AG08396 (cell line): Measurements from ENCODE around the gene ENPP6.
A peak's percentile ranks its signal among the peaks of the same experiment; 100 is the strongest.

Experiments
- DNase-seq: peaks from one replicate; pipeline ENCODE4 v3.0.0; 2012; ENCODE audit warnings: low spot score, mixed read lengths

The ENPP6 gene

GRCh38 chr4:184217634-184218033 lies at the start of gene ENPP6:
Gene ENPP6, minus strand, starts transcription at chr4:184217873. Its CDS starts 54 bp downstream, at chr4:184217819.
- no peak for DNase-seq

GRCh38 chr4:184267206-184267608 lies 49.5 kb upstream of the ENPP6 start:
- no peak for DNase-seq

GRCh38 chr4:184265546-184266351 lies 48.1 kb upstream of the ENPP6 start:
- no peak for DNase-seq

GRCh38 chr4:184263910-184264732 lies 46.4 kb upstream of the ENPP6 start:
- DNase-seq, result peak; percentile 81

GRCh38 chr4:184263461-184263860 lies 45.8 kb upstream of the ENPP6 start:
- DNase-seq, result no peak

GRCh38 chr4:184262901-184263300 lies 45.2 kb upstream of the ENPP6 start:
- peak; percentile 36 for DNase-seq

- no peak for DNase-seq
These were observed 43.6 kb upstream of the ENPP6 start for GRCh38 chr4:184261246-184261645.

- no peak for DNase-seq
These were observed 42.2 kb upstream of the ENPP6 start for GRCh38 chr4:184259866-184260265.

GRCh38 chr4:184259081-184259480 lies 41.4 kb upstream of the ENPP6 start:
- DNase-seq, result no peak

GRCh38 chr4:184255871-184256642 lies 38.4 kb upstream of the ENPP6 start:
- no peak for DNase-seq

- DNase-seq, result no peak
These were observed 37.7 kb upstream of the ENPP6 start for GRCh38 chr4:184255361-184255760.

- DNase-seq, result no peak
These were observed 35.4 kb upstream of the ENPP6 start for GRCh38 chr4:184253072-184253420.

GRCh38 chr4:184252136-184253071 lies 34.7 kb upstream of the ENPP6 start:
- no peak for DNase-seq

GRCh38 chr4:184251670-184251980 lies 34.0 kb upstream of the ENPP6 start:
- no peak for DNase-seq

GRCh38 chr4:184250795-184251669 lies 33.4 kb upstream of the ENPP6 start:
- DNase-seq, result peak; percentile 66

GRCh38 chr4:184248216-184248615 lies 30.5 kb upstream of the ENPP6 start:
- DNase-seq, result no peak

GRCh38 chr4:184247421-184247820 lies 29.7 kb upstream of the ENPP6 start:
- DNase-seq, result no peak

- DNase-seq, result no peak
These were observed 28.8 kb upstream of the ENPP6 start for GRCh38 chr4:184246426-184246825.

- no peak for DNase-seq
These were observed 20.5 kb upstream of the ENPP6 start for GRCh38 chr4:184238072-184238745.

GRCh38 chr4:184237612-184238011 lies 19.9 kb upstream of the ENPP6 start:
- no peak for DNase-seq
